ENCODE data around the gene COLEC12.

COLEC12 gene

GRCh38 chr18:354003-354402 is 146.5 kb downstream of the COLEC12 start:
- no peak for DNase-seq

- DNase-seq = no peak
These were observed 148.1 kb downstream of the COLEC12 start for GRCh38 chr18:352438-352837.

GRCh38 chr18:350953-351572 is 149.4 kb downstream of the COLEC12 start:
- no peak for DNase-seq

- DNase-seq = no peak
These were observed 153.9 kb downstream of the COLEC12 start for GRCh38 chr18:346600-346999.

GRCh38 chr18:341102-341501 is 159.4 kb downstream of the COLEC12 start:
- DNase-seq = no peak

GRCh38 chr18:340044-340443 is 160.5 kb downstream of the COLEC12 start:
- DNase-seq = no peak

GRCh38 chr18:339200-339599 is 161.3 kb downstream of the COLEC12 start:
- DNase-seq = no peak

GRCh38 chr18:336713-337112 is 163.8 kb downstream of the COLEC12 start:
- DNase-seq = no peak

- no peak for DNase-seq
These were observed 164.8 kb downstream of the COLEC12 start for GRCh38 chr18:335733-336132.

GRCh38 chr18:334575-335132 is 165.8 kb downstream of the COLEC12 start:
- DNase-seq = no peak

- no peak for DNase-seq
These were observed 167.6 kb downstream of the COLEC12 start for GRCh38 chr18:332721-333510.

GRCh38 chr18:332007-332406 is 168.5 kb downstream of the COLEC12 start:
- DNase-seq = no peak

- DNase-seq = no peak
These were observed 169.2 kb downstream of the COLEC12 start for GRCh38 chr18:331221-331821.

GRCh38 chr18:328928-329327 is 171.6 kb downstream of the COLEC12 start:
- no peak for DNase-seq

GRCh38 chr18:326846-327245 is 173.7 kb downstream of the COLEC12 start:
- no peak for DNase-seq

GRCh38 chr18:323253-323622 is 177.3 kb downstream of the COLEC12 start:
- DNase-seq = no peak

GRCh38 chr18:321865-322467 is 178.5 kb downstream of the COLEC12 start:
- no peak for DNase-seq

- no peak for DNase-seq
These were observed 180.3 kb downstream of the COLEC12 start for GRCh38 chr18:320155-320554.

- DNase-seq = no peak
These were observed 180.8 kb downstream of the COLEC12 start for GRCh38 chr18:319720-320119.

GRCh38 chr18:318791-319291 is 181.7 kb downstream of the COLEC12 start:
- DNase-seq = no peak

- no peak for DNase-seq
These were observed 182.9 kb downstream of the COLEC12 start for GRCh38 chr18:317618-318017.

- DNase-seq = no peak
These were observed 184.1 kb downstream of the COLEC12 start for GRCh38 chr18:316393-316792.

GRCh38 chr18:313931-314330 is 186.6 kb downstream of the COLEC12 start:
- no peak for DNase-seq

Data from CD4-positive, alpha-beta T cell treated with Interleukin-10 for 1 hour (primary cell).